Measurements from ENCODE around the gene TRAF4. TPM values are rescaled to one million over a fixed set of nuclear protein-coding genes. Genes with fewer than 3 reads are reported as not detected.
A peak's percentile ranks its signal among the peaks of the same experiment; 100 is the strongest.

The TRAF4 gene
- total and polyA plus RNA-seq, 9 of the 15 experiments (the other 6 are each of a cell fraction or from before 2014, with no cell fraction given), result 2.4 to 147 (median 72.4) TPM

- TF ChIP-seq SFPQ (IDR thresholded peaks at IDR 0.05; ENCODE audit: low read depth, low read length), result no peak
- TF ChIP-seq POLR3A (IDR thresholded peaks at IDR 0.05; ENCODE audit: borderline replicate concordance, extremely low read depth, insufficient read depth, insufficient read length), result no peak
- no peak for TF ChIP-seq ZNF445 (CRISPR knock-in tag; IDR thresholded peaks at IDR 0.05; ENCODE audit: low read depth)
- TF ChIP-seq SRSF3 (IDR thresholded peaks at IDR 0.05; ENCODE audit: insufficient read depth, low read length), result no peak
- peak; percentile 79 for TF ChIP-seq ETS1 (conservative IDR thresholded peaks at IDR 0.05; ENCODE audit: control insufficient read depth, low read depth, low read length)
- TF ChIP-seq ZNF830 (CRISPR knock-in tag; IDR thresholded peaks at IDR 0.05), result peak; percentile 19; the same call in 1 of the 2 replicates
- TF ChIP-seq GTF2E2 (tag; IDR thresholded peaks at IDR 0.05), result 0 out of 2 replicates have a peak, but pooled peaks have one; percentile 38
- no peak for TF ChIP-seq ZNF561 (CRISPR knock-in tag; conservative IDR thresholded peaks at IDR 0.05)
- TF ChIP-seq ZNF212 (CRISPR knock-in tag; IDR thresholded peaks at IDR 0.05), result no peak
- TF ChIP-seq ERF (CRISPR knock-in tag; IDR thresholded peaks at IDR 0.05), result peak; percentile 75
- no peak for TF ChIP-seq RBM15 (IDR thresholded peaks at IDR 0.05; ENCODE audit: insufficient read depth, low read length)
- TF ChIP-seq CHCHD3 (CRISPR knock-in tag; IDR thresholded peaks at IDR 0.05), result no peak
- TF ChIP-seq HLTF (IDR thresholded peaks at IDR 0.05), result peak; percentile 37; the same call in 1 of the 2 replicates
- TF ChIP-seq ZNF165 (CRISPR knock-in tag; IDR thresholded peaks at IDR 0.05; ENCODE audit: borderline replicate concordance), result no peak
- no peak for TF ChIP-seq MXI1 (IDR thresholded peaks at IDR 0.05; ENCODE audit: low read depth, low read length)
- 0 out of 2 replicates have a peak, but pooled peaks have one; percentile 27 for TF ChIP-seq RBM14 (IDR thresholded peaks at IDR 0.05; ENCODE audit: borderline replicate concordance, insufficient read depth, low read depth, low read length)
- no peak for TF ChIP-seq LEF1 (IDR thresholded peaks at IDR 0.05)
- no peak for TF ChIP-seq BRF1 (IDR thresholded peaks at IDR 0.05; ENCODE audit: borderline replicate concordance, extremely low read depth, insufficient read length)
- TF ChIP-seq MEF2D (tag; conservative IDR thresholded peaks at IDR 0.05; ENCODE audit: low read depth), result no peak
- TF ChIP-seq EHMT2 (IDR thresholded peaks at IDR 0.05), result no peak
- no peak for TF ChIP-seq ZC3H8 (IDR thresholded peaks at IDR 0.05)
Observed at GRCh38 chr17:28710861-28711722, 32.7 kb upstream of the TRAF4 start (continued).

Data from K562 (cell line).